ENCODE data around the gene SLC6A7.

SLC6A7 gene

GRCh38 chr5:150253416-150254208 lies 63.8 kb downstream of the SLC6A7 start:
- H3K9me3 Mint-ChIP-seq = no peaks in the 10 kb centered on the region
- no peaks in the 10 kb centered on the region for H3K36me3 Mint-ChIP-seq (ENCODE audit: low read depth)
- H3K4me3 Mint-ChIP-seq = no peak overlapping the region
- no peaks in the 10 kb centered on the region for H3K4me1 Mint-ChIP-seq (ENCODE audit: low read depth)
- H3K27me3 Mint-ChIP-seq (ENCODE audit: low read depth) = no peaks in the 10 kb centered on the region
- H3K27ac Mint-ChIP-seq = no peak overlapping the region

- Mint-ChIP-seq H3K36me3 (ENCODE audit: low read depth) (no peaks in the 10 kb centered on the region), H3K27ac (no peak overlapping the region), H3K9me3 (no peaks in the 10 kb centered on the region), H3K27me3 (ENCODE audit: low read depth) (no peaks in the 10 kb centered on the region), H3K4me3 (no peak overlapping the region), H3K4me1 (ENCODE audit: low read depth) (no peaks in the 10 kb centered on the region)
These were observed 64.5 kb downstream of the SLC6A7 start for GRCh38 chr5:150254363-150254762.

- Mint-ChIP-seq H3K27ac (no peak overlapping the region), H3K4me3 (no peak overlapping the region), H3K4me1 (ENCODE audit: low read depth) (no peaks in the 10 kb centered on the region), H3K36me3 (ENCODE audit: low read depth) (no peaks in the 10 kb centered on the region), H3K27me3 (ENCODE audit: low read depth) (no peaks in the 10 kb centered on the region), H3K9me3 (no peaks in the 10 kb centered on the region)
These were observed 64.9 kb downstream of the SLC6A7 start for GRCh38 chr5:150254774-150255173.

GRCh38 chr5:150255659-150256409 lies 66.0 kb downstream of the SLC6A7 start:
- Mint-ChIP-seq H3K27me3 (ENCODE audit: low read depth) (no peaks in the 10 kb centered on the region), H3K9me3 (no peaks in the 10 kb centered on the region), H3K4me1 (ENCODE audit: low read depth) (no peaks in the 10 kb centered on the region), H3K4me3 (no peak overlapping the region), H3K27ac (no peak overlapping the region), H3K36me3 (ENCODE audit: low read depth) (no peaks in the 10 kb centered on the region)

GRCh38 chr5:150256410-150257064 lies 66.7 kb downstream of the SLC6A7 start:
- Mint-ChIP-seq H3K9me3 (no peaks in the 10 kb centered on the region), H3K4me1 (ENCODE audit: low read depth) (no peaks in the 10 kb centered on the region), H3K27me3 (ENCODE audit: low read depth) (no peaks in the 10 kb centered on the region), H3K36me3 (ENCODE audit: low read depth) (no peaks in the 10 kb centered on the region), H3K27ac (no peak overlapping the region), H3K4me3 (no peak overlapping the region)

- H3K9me3 Mint-ChIP-seq = no peaks in the 10 kb centered on the region
- H3K36me3 Mint-ChIP-seq (ENCODE audit: low read depth) = no peaks in the 10 kb centered on the region
- no peaks in the 10 kb centered on the region for H3K27me3 Mint-ChIP-seq (ENCODE audit: low read depth)
- H3K27ac Mint-ChIP-seq = no peak overlapping the region
- no peaks in the 10 kb centered on the region for H3K4me1 Mint-ChIP-seq (ENCODE audit: low read depth)
- no peak overlapping the region for H3K4me3 Mint-ChIP-seq
These were observed 67.6 kb downstream of the SLC6A7 start for GRCh38 chr5:150257424-150257823.

GRCh38 chr5:150258130-150258529 lies 68.3 kb downstream of the SLC6A7 start:
- no peaks in the 10 kb centered on the region for H3K4me1 Mint-ChIP-seq (ENCODE audit: low read depth)
- no peak overlapping the region for H3K4me3 Mint-ChIP-seq
- H3K27ac Mint-ChIP-seq = no peak overlapping the region
- no peaks in the 10 kb centered on the region for H3K36me3 Mint-ChIP-seq (ENCODE audit: low read depth)
- H3K27me3 Mint-ChIP-seq (ENCODE audit: low read depth) = no peaks in the 10 kb centered on the region
- H3K9me3 Mint-ChIP-seq = no peaks in the 10 kb centered on the region

Measured in T-helper 1 cell treated with Interleukin-12 subunit alpha and Interleukin-12 subunit beta and Interleukin-4 antibody, amounts not matched to agents 30 μg/mL and 1 μg/mL, for 36 hours (primary cell).